ENCODE results near the gene FGF3.

Gene FGF3

GRCh38 chr11:69825037-69825834 lies 6.0 kb upstream of the FGF3 start:
- Histone ChIP-seq H3K9me3 (ENCODE audit: insufficient read depth, low read length) (no peaks in the 10 kb centered on the region), H3F3A (ENCODE audit: insufficient read depth) (no peaks in the 10 kb centered on the region), H3K27ac (ENCODE audit: low read depth, low read length) (no peak overlapping the region), H3K9ac (ENCODE audit: low read length) (no peak overlapping the region), H3K9me2 (replicated peaks; ENCODE audit: insufficient read depth, low read length) (no peaks in the 10 kb centered on the region), H3K27me3 (ENCODE audit: low read length) (no peaks in the 10 kb centered on the region), H3K79me2 (ENCODE audit: insufficient read depth, low read length) (no peaks in the 10 kb centered on the region), H2AFZ (ENCODE audit: low read depth, low read length, severe bottlenecking) (no peak overlapping the region), H3K36me3 (ENCODE audit: low read length) (no peaks in the 10 kb centered on the region), H4K20me1 (ENCODE audit: low read depth, low read length) (no peaks in the 10 kb centered on the region), H3K4me2 (ENCODE audit: low read depth, low read length, poor library complexity, severe bottlenecking) (no peak overlapping the region), H3K4me3 (ENCODE audit: insufficient read depth, low read length, poor library complexity, severe bottlenecking) (no peak overlapping the region)
- no peak for TF ChIP-seq EZH2phosphoT487 (conservative IDR thresholded peaks at IDR 0.05; ENCODE audit: low read length)
- no peak for TF ChIP-seq CTCF (IDR thresholded peaks at IDR 0.05; ENCODE audit: insufficient read depth, low read length, poor library complexity, severe bottlenecking)

GRCh38 chr11:69823641-69824265 lies 4.5 kb upstream of the FGF3 start:
- Histone ChIP-seq H4K20me1 (ENCODE audit: low read depth, low read length) (no peaks in the 10 kb centered on the region), H3K36me3 (ENCODE audit: low read length) (no peaks in the 10 kb centered on the region), H2AFZ (ENCODE audit: low read depth, low read length, severe bottlenecking) (no peak overlapping the region), H3K4me2 (ENCODE audit: low read depth, low read length, poor library complexity, severe bottlenecking) (no peak overlapping the region), H3K4me3 (ENCODE audit: insufficient read depth, low read length, poor library complexity, severe bottlenecking) (no peak overlapping the region), H3K9me3 (ENCODE audit: insufficient read depth, low read length) (no peaks in the 10 kb centered on the region), H3F3A (ENCODE audit: insufficient read depth) (no peaks in the 10 kb centered on the region), H3K27me3 (ENCODE audit: low read length) (no peaks in the 10 kb centered on the region), H3K27ac (ENCODE audit: low read depth, low read length) (no peak overlapping the region), H3K9ac (ENCODE audit: low read length) (no peak overlapping the region), H3K79me2 (ENCODE audit: insufficient read depth, low read length) (no peaks in the 10 kb centered on the region), H3K9me2 (replicated peaks; ENCODE audit: insufficient read depth, low read length) (no peaks in the 10 kb centered on the region)
- TF ChIP-seq CTCF (IDR thresholded peaks at IDR 0.05; ENCODE audit: insufficient read depth, low read length, poor library complexity, severe bottlenecking): no peak
- TF ChIP-seq EZH2phosphoT487 (conservative IDR thresholded peaks at IDR 0.05; ENCODE audit: low read length): no peak

GRCh38 chr11:69822676-69823494 lies 3.7 kb upstream of the FGF3 start:
- Histone ChIP-seq H3K4me2 (ENCODE audit: low read depth, low read length, poor library complexity, severe bottlenecking) (no peak overlapping the region), H3K27ac (ENCODE audit: low read depth, low read length) (no peak overlapping the region), H2AFZ (ENCODE audit: low read depth, low read length, severe bottlenecking) (no peak overlapping the region), H3K9ac (ENCODE audit: low read length) (no peak overlapping the region), H3K79me2 (ENCODE audit: insufficient read depth, low read length) (no peaks in the 10 kb centered on the region), H3K36me3 (ENCODE audit: low read length) (no peaks in the 10 kb centered on the region), H3K9me3 (ENCODE audit: insufficient read depth, low read length) (no peaks in the 10 kb centered on the region), H3F3A (ENCODE audit: insufficient read depth) (no peaks in the 10 kb centered on the region), H3K4me3 (ENCODE audit: insufficient read depth, low read length, poor library complexity, severe bottlenecking) (no peak overlapping the region), H3K27me3 (ENCODE audit: low read length) (no peaks in the 10 kb centered on the region), H4K20me1 (ENCODE audit: low read depth, low read length) (no peaks in the 10 kb centered on the region), H3K9me2 (replicated peaks; ENCODE audit: insufficient read depth, low read length) (no peaks in the 10 kb centered on the region)
- TF ChIP-seq CTCF (IDR thresholded peaks at IDR 0.05; ENCODE audit: insufficient read depth, low read length, poor library complexity, severe bottlenecking) (no peak), EZH2phosphoT487 (conservative IDR thresholded peaks at IDR 0.05; ENCODE audit: low read length) (no peak)

Data from SU-DHL-6 (cell line).